ENCODE measurements around the gene F7.

GRCh38 chr13:113105032-113105920 lies at the start of gene F7:
- TF ChIP-seq CTCF (tag by site-specific recombination; IDR thresholded peaks at IDR 0.05) = no peak
- TF ChIP-seq BCL11A (tag by site-specific recombination; IDR thresholded peaks at IDR 0.05; ENCODE audit: low read depth) = no peak
- no peak for TF ChIP-seq ZNF777 (tag by site-specific recombination; IDR thresholded peaks at IDR 0.05; ENCODE audit: borderline replicate concordance)
- TF ChIP-seq ZNF324 (tag by site-specific recombination; IDR thresholded peaks at IDR 0.05) = no peak
- TF ChIP-seq ZNF302 (tag by site-specific recombination; IDR thresholded peaks at IDR 0.05; ENCODE audit: low read depth) = no peak
- TF ChIP-seq ZNF843 (tag by site-specific recombination; IDR thresholded peaks at IDR 0.05) = no peak
- no peak for TF ChIP-seq ZBTB49 (tag by site-specific recombination; IDR thresholded peaks at IDR 0.05; ENCODE audit: low read depth)
- no peak for TF ChIP-seq GLIS1 (tag by site-specific recombination; IDR thresholded peaks at IDR 0.05)
- TF ChIP-seq SP2 (tag by site-specific recombination; IDR thresholded peaks at IDR 0.05) = no peak

Measured in HEK293 (cell line).